Retina (tissue), 1 donor: ENCODE data around the gene BRAT1.

Experiments used
- DNase-seq: peaks from one replicate; pipeline ENCODE4 v3.0.0-alpha.2; 2016

BRAT1 gene

GRCh38 chr7:2522780-2523433, 32.4 kb downstream of the BRAT1 start:
- DNase-seq: peak; percentile 46

GRCh38 chr7:2521952-2522591, 33.3 kb downstream of the BRAT1 start:
- no peak for DNase-seq

- DNase-seq: peak; percentile 37
Measured at GRCh38 chr7:2521341-2521745, 34.0 kb downstream of the BRAT1 start.

GRCh38 chr7:2520761-2521290, 34.5 kb downstream of the BRAT1 start:
- no peak for DNase-seq

GRCh38 chr7:2520131-2520760, 35.1 kb downstream of the BRAT1 start:
- DNase-seq: peak; percentile 71

- peak; percentile 88 for DNase-seq
Measured at GRCh38 chr7:2519119-2519930, 36.0 kb downstream of the BRAT1 start, which contains the start of gene LFNG. Gene LFNG, plus strand, starts transcription at chr7:2519774. Its CDS starts 88 bp downstream, at chr7:2519862.

- no peak for DNase-seq
Measured at GRCh38 chr7:2518737-2519118, 36.6 kb downstream of the BRAT1 start.

GRCh38 chr7:2517678-2518507, 37.4 kb downstream of the BRAT1 start:
- DNase-seq: no peak

GRCh38 chr7:2517026-2517425, 38.3 kb downstream of the BRAT1 start:
- no peak for DNase-seq

- no peak for DNase-seq
Measured at GRCh38 chr7:2516194-2516555, 39.1 kb downstream of the BRAT1 start.

- no peak for DNase-seq
Measured at GRCh38 chr7:2515424-2516193, 39.7 kb downstream of the BRAT1 start.

- no peak for DNase-seq
Measured at GRCh38 chr7:2514473-2515423, 40.6 kb downstream of the BRAT1 start.

GRCh38 chr7:2513702-2514101, 41.6 kb downstream of the BRAT1 start:
- no peak for DNase-seq

GRCh38 chr7:2512713-2513112, 42.6 kb downstream of the BRAT1 start:
- no peak for DNase-seq

GRCh38 chr7:2512179-2512661, 43.1 kb downstream of the BRAT1 start:
- no peak for DNase-seq

- no peak for DNase-seq
Measured at GRCh38 chr7:2511769-2512168, 43.6 kb downstream of the BRAT1 start.

GRCh38 chr7:2510909-2511768, 44.2 kb downstream of the BRAT1 start:
- DNase-seq: no peak

GRCh38 chr7:2510130-2510776, 45.1 kb downstream of the BRAT1 start:
- no peak for DNase-seq
